Neural progenitor cell (in vitro differentiated cells): ENCODE data around the gene MYO1A.

ENCODE experiments used
- CTCF ChIP-seq: fragments of 200-600 bp; sonication (generic); IDR thresholded peaks from 2 replicates; pipeline ENCODE4 v1.5.1; 2017; ENCODE audit warnings: antibody characterized with exemption, mild to moderate bottlenecking
- EZH2 ChIP-seq: fragments of 200-600 bp; sonication (generic); IDR thresholded peaks from 2 replicates; pipeline ENCODE4 v1.6.1; 2017; ENCODE audit warnings: antibody characterized with exemption, mild to moderate bottlenecking, moderate library complexity
- EZH2phosphoT487 ChIP-seq: fragments of 200-600 bp; sonication (generic); IDR thresholded peaks from 2 replicates; pipeline ENCODE4 v1.6.1; 2017; ENCODE audit warnings: antibody characterized with exemption

GRCh38 chr12:57090924-57091637 is 41.2 kb upstream of the MYO1A start:
- TF ChIP-seq CTCF (no peak), EZH2 (no peak), EZH2phosphoT487 (no peak)
